Neural progenitor cell (in vitro differentiated cells): ENCODE data around the gene ZNF184. TPM values are rescaled to one million over a fixed set of nuclear protein-coding genes. Genes with fewer than 3 reads are reported as not detected.
A peak's percentile ranks its signal among the peaks of the same experiment; 100 is the strongest.

ENCODE experiments used
- DNase-seq: peaks from one replicate; pipeline ENCODE4 v3.0.0-alpha.2; 2016; ENCODE audit warnings: low spot score
- H2AFZ ChIP-seq: fragments of 200-600 bp; sonication (generic); replicated peaks from 2 replicates; pipeline ENCODE4 v1.6.1; 2016; ENCODE audit warnings: antibody characterized with exemption
- H3F3A ChIP-seq: fragments of 200-600 bp; sonication (generic); 2 replicates; pipeline ENCODE4 v1.6.1; 2016; ENCODE audit warnings: antibody characterized with exemption, low read depth
- H3K27ac ChIP-seq: fragments of 200-600 bp; sonication (generic); 2 replicates; pipeline ENCODE4 v1.5.1; 2016; ENCODE audit warnings: mild to moderate bottlenecking
- H3K27me3 ChIP-seq: fragments of 200-600 bp; sonication (generic); 2 replicates; pipeline ENCODE4 v1.6.1; 2016; ENCODE audit warnings: mild to moderate bottlenecking, moderate library complexity
- H3K36me3 ChIP-seq: fragments of 200-600 bp; sonication (generic); 2 replicates; pipeline ENCODE4 v1.5.1; 2016
- H3K4me1 ChIP-seq: fragments of 200-600 bp; sonication (generic); 2 replicates; pipeline ENCODE4 v1.6.1; 2016; ENCODE audit warnings: mixed run types
- H3K4me2 ChIP-seq: fragments of 200-600 bp; sonication (generic); 2 replicates; pipeline ENCODE4 v1.6.1; 2016
- H3K4me3 ChIP-seq: fragments of 200-600 bp; sonication (generic); 2 replicates; pipeline ENCODE4 v1.5.1; 2016
- H3K79me2 ChIP-seq: fragments of 200-600 bp; sonication (generic); 2 replicates; pipeline ENCODE4 v1.6.1; 2016; ENCODE audit warnings: low read depth
- H3K9ac ChIP-seq: fragments of 200-600 bp; sonication (generic); 2 replicates; pipeline ENCODE4 v1.6.1; 2016
- H3K9me3 ChIP-seq: fragments of 200-600 bp; sonication (generic); 2 replicates; pipeline ENCODE4 v1.5.1; 2016; ENCODE audit warnings: low read depth
- H4K20me1 ChIP-seq: fragments of 200-600 bp; sonication (generic); 2 replicates; pipeline ENCODE4 v1.6.1; 2016; ENCODE audit warnings: low read depth
- H3K27ac Mint-ChIP-seq: 3 replicates; pipeline ENCODE4 v1.8.0; 2021; ENCODE audit warnings: mixed read lengths
- H3K27me3 Mint-ChIP-seq: 2 replicates; pipeline ENCODE4 v1.8.0; 2022; ENCODE audit warnings: low read depth, mild to moderate bottlenecking, inconsistent platforms, moderate library complexity, mixed read lengths; ENCODE audit not compliant: insufficient read depth
- H3K36me3 Mint-ChIP-seq: 3 replicates; pipeline ENCODE4 v1.8.0; 2021; ENCODE audit warnings: mixed read lengths
- H3K4me1 Mint-ChIP-seq: 3 replicates; pipeline ENCODE4 v1.8.0; 2021; ENCODE audit warnings: mixed read lengths
- H3K4me3 Mint-ChIP-seq: 3 replicates; pipeline ENCODE4 v1.8.0; 2021; ENCODE audit warnings: mild to moderate bottlenecking, moderate library complexity, mixed read lengths
- H3K9me3 Mint-ChIP-seq: 3 replicates; pipeline ENCODE4 v1.8.0; 2020; ENCODE audit warnings: mixed read lengths
- CTCF ChIP-seq: fragments of 200-600 bp; sonication (generic); IDR thresholded peaks from 2 replicates; pipeline ENCODE4 v1.5.1; 2017; ENCODE audit warnings: antibody characterized with exemption, mild to moderate bottlenecking
- EZH2 ChIP-seq: fragments of 200-600 bp; sonication (generic); IDR thresholded peaks from 2 replicates; pipeline ENCODE4 v1.6.1; 2017; ENCODE audit warnings: antibody characterized with exemption, mild to moderate bottlenecking, moderate library complexity
- EZH2phosphoT487 ChIP-seq: fragments of 200-600 bp; sonication (generic); IDR thresholded peaks from 2 replicates; pipeline ENCODE4 v1.6.1; 2017; ENCODE audit warnings: antibody characterized with exemption
- total RNA-seq: library from RNA; depleted of rRNA; stranded (reverse); fragments of >200 nt; gene quantifications from 2 replicates; pipeline ENCODE4 v1.2.3, GENCODE V29; 2015; ENCODE audit warnings: low replicate concordance

ZNF184 gene
- total RNA-seq, 1 donor from 2014 or later = 21.8 TPM

GRCh38 chr6:27477318-27478013 lies 4.6 kb upstream of the ZNF184 start:
- Histone ChIP-seq H2AFZ (peak overlapping the region; percentile 89), H3K27ac (no peak overlapping the region), H3K4me2 (peak overlapping the region; percentile 79), H3F3A (peaks cover 35% of the 10 kb centered on the region), H3K4me3 (peak overlapping the region; percentile 91), H3K4me1 (peaks cover 14% of the 10 kb centered on the region), H3K36me3 (no peaks in the 10 kb centered on the region), H4K20me1 (no peaks in the 10 kb centered on the region), H3K9me3 (no peaks in the 10 kb centered on the region), H3K27me3 (peaks cover 7% of the 10 kb centered on the region), H3K9ac (no peak overlapping the region), H3K79me2 (no peaks in the 10 kb centered on the region)
- Mint-ChIP-seq H3K27me3 (peaks cover 4% of the 10 kb centered on the region), H3K36me3 (no peaks in the 10 kb centered on the region), H3K4me1 (peaks cover 4% of the 10 kb centered on the region), H3K4me3 (peak overlapping the region; percentile 66), H3K27ac (no peak overlapping the region), H3K9me3 (peaks cover under 1% of the 10 kb centered on the region)
- TF ChIP-seq EZH2phosphoT487 (no peak), EZH2 (no peak), CTCF (no peak)
- peak; percentile 31 for DNase-seq

GRCh38 chr6:27476090-27476489 lies 3.2 kb upstream of the ZNF184 start:
- no peak for DNase-seq
- H3K9ac ChIP-seq = no peak overlapping the region
- peaks cover 9% of the 10 kb centered on the region for H3K36me3 Mint-ChIP-seq
- H3K4me1 Mint-ChIP-seq = peaks cover 14% of the 10 kb centered on the region
- no peaks in the 10 kb centered on the region for H3K9me3 Mint-ChIP-seq
- no peaks in the 10 kb centered on the region for H3K36me3 ChIP-seq
- H3K27me3 ChIP-seq = peaks cover 7% of the 10 kb centered on the region
- no peak overlapping the region for H3K27ac Mint-ChIP-seq
- no peak overlapping the region for H3K4me3 Mint-ChIP-seq
- H3K27ac ChIP-seq = no peak overlapping the region
- no peaks in the 10 kb centered on the region for H4K20me1 ChIP-seq
- H3K4me2 ChIP-seq = no peak overlapping the region
- H3K27me3 Mint-ChIP-seq = peaks cover 4% of the 10 kb centered on the region
- H3K4me3 ChIP-seq = no peak overlapping the region
- H3K4me1 ChIP-seq = peaks cover 24% of the 10 kb centered on the region
- TF ChIP-seq EZH2phosphoT487 (no peak), CTCF (no peak), EZH2 (no peak)
- H3F3A ChIP-seq = peaks cover 45% of the 10 kb centered on the region
- peaks cover 11% of the 10 kb centered on the region for H3K79me2 ChIP-seq
- H2AFZ ChIP-seq = no peak overlapping the region
- H3K9me3 ChIP-seq = no peaks in the 10 kb centered on the region

GRCh38 chr6:27474672-27475071 lies 1.8 kb upstream of the ZNF184 start:
- no peak for DNase-seq
- TF ChIP-seq EZH2 (no peak), EZH2phosphoT487 (no peak), CTCF (no peak)
- H3K4me3 Mint-ChIP-seq = no peak overlapping the region

More at GRCh38 chr6:27474672-27475071, 1.8 kb upstream of the ZNF184 start:
- Histone ChIP-seq H3F3A (peaks cover 45% of the 10 kb centered on the region), H4K20me1 (no peaks in the 10 kb centered on the region), H3K9ac (no peak overlapping the region), H3K4me3 (no peak overlapping the region), H2AFZ (no peak overlapping the region), H3K4me2 (no peak overlapping the region), H3K79me2 (peaks cover 19% of the 10 kb centered on the region), H3K27me3 (peaks cover 7% of the 10 kb centered on the region), H3K27ac (no peak overlapping the region), H3K4me1 (peaks cover 29% of the 10 kb centered on the region), H3K9me3 (no peaks in the 10 kb centered on the region), H3K36me3 (no peaks in the 10 kb centered on the region)
- H3K27me3 Mint-ChIP-seq = peaks cover 4% of the 10 kb centered on the region
- H3K27ac Mint-ChIP-seq = no peak overlapping the region
- H3K9me3 Mint-ChIP-seq = peaks cover 7% of the 10 kb centered on the region
- peaks cover 17% of the 10 kb centered on the region for H3K4me1 Mint-ChIP-seq
- peaks cover 20% of the 10 kb centered on the region for H3K36me3 Mint-ChIP-seq
